GM18508 (cell line): Measurements from ENCODE around the gene APRT.
"Not testable (repeated sequence)": the region's sequence is repeated elsewhere in the genome, so short reads cannot be mapped to it uniquely, and the experiment has no call there.

Experiments used
- ATAC-seq: cut with Tn5 transposase; IDR thresholded peaks from one replicate; pipeline ENCODE4 v1.9.1; 2021; ENCODE audit warnings: moderate number of reproducible peaks; ENCODE audit not compliant: insufficient read depth, unreplicated experiment

APRT gene

DNA sequence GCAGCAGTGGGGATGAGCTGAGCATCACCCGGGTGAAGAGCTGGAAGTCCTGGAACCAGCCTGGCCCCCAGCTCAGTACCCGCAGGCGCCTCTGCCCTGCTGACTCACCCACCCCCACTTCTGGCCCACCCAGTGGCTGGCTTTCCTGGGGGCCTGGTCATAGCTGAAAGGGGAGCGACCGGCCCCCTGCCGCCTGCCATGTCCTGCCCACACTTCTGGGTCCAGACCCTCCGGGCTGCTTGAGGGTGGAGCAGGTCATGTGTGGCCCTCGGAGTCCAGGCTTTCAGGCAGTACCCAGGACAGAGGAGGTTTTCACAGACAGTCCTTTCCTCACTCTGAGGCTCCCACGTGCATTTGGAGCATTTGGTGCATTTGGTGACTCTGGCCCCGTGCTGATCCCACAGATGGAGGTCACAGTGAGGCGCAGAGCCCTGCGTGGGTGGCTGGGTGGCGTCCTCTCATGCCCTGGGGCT is 19.6 kb downstream of the APRT start:
- no peak for ATAC-seq

GRCh38 chr16:88790312-88791211 is 21.2 kb downstream of the APRT start:
- no peak for ATAC-seq

GRCh38 chr16:88789594-88789993 is 22.1 kb downstream of the APRT start:
- no peak for ATAC-seq

DNA sequence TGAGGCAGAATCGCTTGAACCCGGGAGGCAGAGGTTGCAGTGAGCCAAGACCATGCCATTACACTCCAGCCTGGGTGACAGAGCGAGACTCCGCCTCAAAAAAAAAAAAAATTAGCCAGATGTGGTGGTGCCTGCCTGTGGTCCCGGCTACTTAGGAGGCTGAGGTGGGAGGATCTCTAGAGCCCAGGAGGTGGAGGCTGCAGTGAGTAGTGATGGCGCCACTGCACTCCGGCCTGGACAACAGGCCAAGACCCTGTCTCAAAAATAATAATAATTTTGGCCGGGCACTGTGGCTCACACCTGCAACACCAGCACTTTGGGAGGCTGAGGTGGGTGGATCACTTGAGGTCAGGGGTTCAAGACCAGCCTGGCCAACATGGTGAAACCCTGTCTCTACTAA is 23.0 kb downstream of the APRT start:
- not testable (repeated sequence) for ATAC-seq

- no peak for ATAC-seq
Measured at GRCh38 chr16:88787579-88788314, 24.0 kb downstream of the APRT start.

DNA sequence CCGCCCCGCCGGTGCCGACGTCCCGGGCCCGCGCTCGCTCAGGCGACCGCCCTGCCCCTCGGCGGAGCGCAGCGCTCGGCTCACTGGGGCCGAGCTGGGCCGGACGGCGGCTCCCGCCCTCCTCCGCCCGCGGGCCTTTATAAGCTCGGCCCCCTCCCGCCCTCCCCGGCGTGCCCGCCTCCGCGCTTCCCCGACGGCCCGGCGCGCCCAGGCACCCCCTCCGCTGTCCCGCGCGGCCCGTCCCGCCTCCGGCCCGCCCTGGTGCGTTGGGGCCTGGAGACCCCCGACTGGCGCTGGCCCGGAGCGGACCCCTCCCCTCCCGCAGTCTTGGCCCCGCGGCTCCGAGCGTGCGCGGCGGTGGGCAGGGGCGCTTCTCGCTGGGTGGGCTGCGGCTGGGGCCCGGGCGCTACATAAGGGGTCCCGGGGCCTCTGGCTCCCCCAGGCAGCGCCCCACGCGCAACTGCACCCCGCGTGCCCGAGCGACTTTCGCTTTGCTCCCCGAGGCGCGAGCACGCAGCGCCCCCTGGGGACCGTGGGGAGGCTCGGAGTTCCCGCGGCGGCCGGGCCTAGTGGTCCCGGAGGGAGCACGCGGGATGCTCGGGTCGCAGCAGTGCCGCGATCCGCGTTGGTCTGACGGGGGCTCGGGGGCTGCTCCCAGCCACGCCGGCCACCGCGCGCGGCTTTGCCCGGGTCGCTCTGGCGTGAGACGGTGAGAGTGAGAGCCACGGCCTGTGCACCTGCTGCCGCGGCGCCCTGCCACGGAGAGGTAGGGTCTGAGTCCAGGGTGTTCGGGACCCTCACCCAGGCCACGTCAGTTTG is 26.4 kb downstream of the APRT start, which contains the start of gene PIEZO1:
Gene PIEZO1, minus strand, starts transcription at position 115 of the 819 bp plus-strand sequence. CDS start 256 bp downstream, outside the sequence.
- ATAC-seq: no peak

DNA sequence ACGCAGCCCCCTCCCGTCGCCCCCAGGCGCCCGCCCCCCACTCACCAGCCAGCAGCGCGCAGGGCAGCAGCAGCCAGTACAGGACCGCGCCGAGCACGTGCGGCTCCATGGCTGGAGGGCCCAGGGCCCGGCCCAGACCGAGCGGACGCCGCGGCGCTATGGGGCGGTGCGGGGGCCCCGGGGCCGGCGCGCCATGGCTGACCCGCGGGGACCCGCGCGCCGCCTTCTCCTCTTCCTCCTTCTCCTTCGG is 26.9 kb downstream of the APRT start:
- no peak for ATAC-seq

GRCh38 chr16:88784074-88784855 is 27.5 kb downstream of the APRT start:
- no peak for ATAC-seq

GRCh38 chr16:88783391-88784073 is 28.2 kb downstream of the APRT start:
- ATAC-seq: no peak

DNA sequence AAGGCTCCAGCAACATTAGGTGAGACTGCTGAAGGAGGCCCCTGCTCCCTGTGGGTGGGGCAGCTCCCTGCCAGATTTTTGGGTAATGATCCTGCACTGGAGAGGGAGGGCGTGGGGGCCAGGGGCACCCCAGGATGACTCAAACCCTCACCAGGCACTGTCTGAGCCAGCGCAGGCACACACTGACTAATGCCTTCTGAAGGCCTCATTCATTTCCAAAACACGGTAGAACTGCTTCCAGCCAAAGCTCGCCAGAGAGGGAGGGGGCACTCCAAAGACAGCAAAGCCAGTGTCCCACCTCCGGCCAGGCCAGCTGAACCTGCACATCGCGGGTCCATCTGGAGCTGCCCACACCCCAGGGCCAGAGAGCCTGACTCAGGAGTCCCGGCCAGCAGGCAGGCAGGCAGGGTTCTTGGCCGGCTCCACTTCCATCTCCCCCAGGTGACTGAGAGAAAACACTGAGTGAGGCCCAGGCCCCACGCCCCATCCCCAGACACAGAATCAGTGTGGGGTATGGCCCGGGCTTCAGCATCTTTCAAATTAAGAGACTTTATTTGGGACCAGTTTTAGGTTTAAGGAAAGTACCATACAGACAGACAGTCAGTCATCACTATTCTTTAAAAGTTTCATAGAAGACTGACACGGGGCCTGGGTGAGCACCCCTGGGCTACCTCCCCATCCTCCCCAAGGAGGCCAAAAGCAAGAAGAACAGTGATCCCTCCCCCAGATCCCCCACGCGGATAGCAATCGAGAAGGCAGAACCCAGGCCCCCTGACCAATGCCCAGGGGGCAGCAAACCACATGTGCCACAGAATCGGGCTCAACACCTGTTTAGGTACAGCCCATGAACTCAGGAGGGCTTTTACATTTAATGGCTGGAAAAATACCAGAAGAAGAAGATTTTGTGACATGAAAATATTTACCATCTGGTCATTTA is 29.0 kb downstream of the APRT start:
- no peak for ATAC-seq

GRCh38 chr16:88781140-88782077 is 30.3 kb downstream of the APRT start:
- ATAC-seq: no peak

DNA sequence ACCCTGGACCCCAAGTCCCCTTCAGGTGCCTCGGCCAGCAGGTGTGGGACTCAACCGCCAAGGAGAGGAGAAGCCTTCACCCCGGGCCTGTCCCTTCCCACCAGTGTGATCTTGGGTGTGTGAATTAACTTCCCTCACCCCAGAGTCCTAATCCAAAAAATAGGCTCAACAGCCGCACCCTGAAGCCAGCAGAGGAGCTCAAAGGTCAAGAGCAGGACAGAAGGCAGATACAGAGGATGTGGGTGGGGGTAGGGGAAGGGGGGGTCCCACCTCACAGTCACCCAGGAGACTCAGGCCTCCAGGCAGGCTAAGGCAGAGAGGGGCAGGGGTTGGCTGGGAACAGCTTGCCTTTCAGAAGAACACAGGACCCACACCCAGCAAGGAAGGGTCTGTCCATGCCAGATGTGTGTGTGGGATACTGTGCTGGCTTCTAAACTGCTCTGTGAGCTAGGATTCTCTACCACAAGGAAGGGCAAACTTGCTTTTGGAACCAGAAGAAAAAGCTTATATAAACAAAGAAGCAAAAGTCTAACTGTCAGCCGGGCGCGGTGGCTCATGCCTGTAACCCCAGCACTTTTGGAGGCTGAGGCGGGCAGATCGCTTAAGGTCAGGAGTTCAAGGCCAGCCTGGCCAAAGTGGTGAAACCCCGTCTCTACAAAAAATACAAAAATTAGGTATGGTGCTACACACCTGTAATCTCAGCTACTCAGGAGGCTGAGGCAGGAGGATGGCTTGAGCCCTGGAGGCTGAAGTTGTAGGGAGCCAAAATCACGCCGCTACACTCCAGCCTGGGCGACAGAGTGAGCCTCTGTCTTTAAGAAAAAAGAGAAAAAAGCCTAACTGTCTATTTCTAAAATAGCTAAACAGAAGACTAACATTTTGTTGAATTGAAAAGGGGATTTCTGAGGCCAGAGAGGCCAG is 31.3 kb downstream of the APRT start:
- ATAC-seq: no peak

GRCh38 chr16:88779406-88780141 is 32.2 kb downstream of the APRT start:
- no peak for ATAC-seq

DNA sequence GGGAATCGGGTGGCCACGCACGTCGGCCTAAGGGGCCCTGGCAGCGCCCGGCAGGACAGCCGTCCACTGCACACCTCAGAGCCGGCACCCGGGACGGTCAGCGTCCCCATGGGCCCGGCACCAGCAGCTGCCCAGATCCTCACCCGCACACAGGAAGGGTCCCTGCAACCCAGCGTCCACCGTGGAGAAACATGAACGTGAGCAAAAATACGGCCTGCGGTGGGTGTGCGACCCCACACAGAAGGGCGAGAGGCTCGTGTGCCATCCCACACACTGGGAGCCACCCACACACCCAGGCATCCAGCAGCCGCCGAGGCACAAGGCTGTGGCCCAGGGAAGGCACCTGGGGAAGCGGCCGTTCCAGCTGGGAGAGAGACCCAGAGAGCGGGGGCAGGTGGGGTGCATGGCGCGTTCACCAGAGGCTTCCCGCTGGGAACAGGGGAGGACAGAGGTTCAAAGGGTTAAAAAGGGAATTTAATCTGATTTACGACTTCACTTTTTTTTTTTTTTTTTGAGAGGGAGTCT is 33.1 kb downstream of the APRT start:
- ATAC-seq: no peak

DNA sequence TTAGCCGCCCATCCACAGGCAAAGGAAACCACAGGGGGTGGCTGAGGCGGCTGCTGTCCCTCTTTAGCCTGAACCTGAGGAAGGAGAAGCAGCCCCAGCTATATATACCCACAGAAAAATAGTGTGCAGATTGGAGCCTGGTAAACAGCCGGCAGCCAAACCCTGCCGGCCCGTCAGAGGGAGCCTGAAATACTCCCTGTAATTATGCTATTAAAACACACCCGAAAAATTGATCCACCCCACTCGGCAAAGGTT is 33.5 kb downstream of the APRT start:
- ATAC-seq: no peak
